ENCODE measurements around the gene LRMDA. TPM values are rescaled to one million over a fixed set of nuclear protein-coding genes. Genes with fewer than 3 reads are reported as not detected.

LRMDA gene
- total and polyA plus RNA-seq, 7 donors = 1.0 to 5.7 (median 2.5) TPM

DNA sequence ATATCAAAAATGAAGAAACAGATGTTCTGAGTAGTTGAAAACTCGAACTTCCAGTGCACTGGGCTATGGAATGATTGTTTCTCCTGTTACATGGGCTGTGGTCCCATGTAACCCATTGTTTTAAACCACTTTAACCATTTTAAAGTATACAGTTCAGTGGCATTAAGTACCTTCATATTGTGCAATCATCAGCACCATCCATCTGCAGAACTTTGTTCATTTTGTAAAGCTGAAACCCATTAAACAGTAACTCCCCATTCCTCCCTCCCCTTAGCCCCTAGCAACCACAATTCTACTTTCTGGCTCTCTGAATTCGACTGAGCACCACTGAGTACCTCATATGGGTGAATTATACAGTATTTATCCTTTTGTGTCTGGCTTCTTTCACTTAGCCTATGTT is 217.4 kb downstream of the LRMDA start:
- intact Hi-C loops (cut with DNase I) = no loop called here
- ATAC-seq = no peak
- WGBS, 3 donors = 58 to 60% (median 59%) methylated on average over 2 of the region's 2 CpGs
- no peak for DNase-seq
- H3K4me3 ChIP-seq = no peak overlapping the region
- peaks cover 0 to 2% of the 10 kb centered on the region in 2 donors for H3K36me3 ChIP-seq (ENCODE audit: insufficient read depth in 1 of 2, low read depth in 1 of 2)
- H3K9me3 ChIP-seq = no peaks in the 10 kb centered on the region
- H3K4me1 ChIP-seq = no peaks in the 10 kb centered on the region
- H3K27me3 ChIP-seq (ENCODE audit: insufficient read depth in 3 of 3, low read length in 2 of 3) = peaks cover 0 to 10% (median 0%) of the 10 kb centered on the region in 3 donors
- TF ChIP-seq, protein P1, sequence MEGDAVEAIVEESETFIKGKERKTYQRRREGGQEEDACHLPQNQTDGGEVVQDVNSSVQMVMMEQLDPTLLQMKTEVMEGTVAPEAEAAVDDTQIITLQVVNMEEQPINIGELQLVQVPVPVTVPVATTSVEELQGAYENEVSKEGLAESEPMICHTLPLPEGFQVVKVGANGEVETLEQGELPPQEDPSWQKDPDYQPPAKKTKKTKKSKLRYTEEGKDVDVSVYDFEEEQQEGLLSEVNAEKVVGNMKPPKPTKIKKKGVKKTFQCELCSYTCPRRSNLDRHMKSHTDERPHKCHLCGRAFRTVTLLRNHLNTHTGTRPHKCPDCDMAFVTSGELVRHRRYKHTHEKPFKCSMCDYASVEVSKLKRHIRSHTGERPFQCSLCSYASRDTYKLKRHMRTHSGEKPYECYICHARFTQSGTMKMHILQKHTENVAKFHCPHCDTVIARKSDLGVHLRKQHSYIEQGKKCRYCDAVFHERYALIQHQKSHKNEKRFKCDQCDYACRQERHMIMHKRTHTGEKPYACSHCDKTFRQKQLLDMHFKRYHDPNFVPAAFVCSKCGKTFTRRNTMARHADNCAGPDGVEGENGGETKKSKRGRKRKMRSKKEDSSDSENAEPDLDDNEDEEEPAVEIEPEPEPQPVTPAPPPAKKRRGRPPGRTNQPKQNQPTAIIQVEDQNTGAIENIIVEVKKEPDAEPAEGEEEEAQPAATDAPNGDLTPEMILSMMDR (IDR thresholded peaks at IDR 0.05) = no peak
- no peak overlapping the region for H3K27ac ChIP-seq

DNA sequence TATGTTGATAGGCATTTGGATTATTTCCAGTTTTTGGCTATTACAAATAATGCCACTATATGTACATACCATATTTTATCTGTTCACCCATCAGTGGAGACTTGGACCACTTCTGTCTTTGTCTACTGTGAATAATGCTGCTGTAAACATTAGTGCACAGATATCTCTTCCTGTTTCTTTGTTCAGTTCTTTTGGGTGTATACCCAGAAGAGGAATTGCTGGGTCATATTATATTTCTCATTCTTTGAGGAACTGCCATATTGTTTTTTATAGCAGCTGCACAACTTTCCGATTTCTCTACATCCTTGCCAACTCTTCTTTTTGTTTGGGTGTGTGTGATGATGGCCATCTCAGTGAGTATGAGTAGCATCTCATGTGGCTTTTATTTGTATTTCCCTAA is 218.0 kb downstream of the LRMDA start:
- TF ChIP-seq, protein P1 (IDR thresholded peaks at IDR 0.05) = no peak
- ATAC-seq = no peak
- intact Hi-C loops (cut with DNase I) = no loop called here
- Histone ChIP-seq H3K27me3 (ENCODE audit: insufficient read depth in 3 of 3, low read length in 2 of 3) (peaks cover 0 to 7% (median 0%) of the 10 kb centered on the region in 3 donors), H3K27ac (no peak overlapping the region), H3K9me3 (no peaks in the 10 kb centered on the region), H3K4me1 (no peaks in the 10 kb centered on the region), H3K4me3 (no peak overlapping the region), H3K36me3 (ENCODE audit: insufficient read depth in 1 of 2, low read depth in 1 of 2) (peaks cover 0 to 2% of the 10 kb centered on the region in 2 donors)
- whole genome bisulfite sequencing, 3 donors = 38 to 39% (median 38%) methylated on average over 1 of the region's 1 CpG
- no peak for DNase-seq

DNA sequence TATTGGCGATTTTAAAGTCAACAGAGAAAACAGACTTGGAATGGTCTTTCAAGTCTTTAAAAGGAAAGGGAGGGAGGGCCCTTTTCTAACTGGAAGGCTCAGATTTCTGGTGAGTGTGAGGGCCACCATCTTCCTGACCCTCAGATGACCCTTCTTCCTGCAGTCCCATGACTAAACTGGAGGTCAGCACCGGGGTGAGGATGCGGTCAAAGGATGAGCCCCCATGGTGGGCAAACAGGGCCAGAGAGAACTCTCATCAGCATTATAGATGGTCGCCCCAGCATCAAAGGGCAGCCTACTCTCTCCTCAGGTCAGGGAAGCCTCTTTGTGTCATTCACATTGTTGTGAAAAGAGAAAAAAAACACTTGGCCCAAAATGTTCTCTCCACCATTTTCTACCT is 219.2 kb downstream of the LRMDA start:
- peaks cover 0 to 2% of the 10 kb centered on the region in 2 donors for H3K36me3 ChIP-seq (ENCODE audit: insufficient read depth in 1 of 2, low read depth in 1 of 2)
- no peak overlapping the region for H3K27ac ChIP-seq
- no peak for DNase-seq
- peaks cover 0 to 7% (median 0%) of the 10 kb centered on the region in 3 donors for H3K27me3 ChIP-seq (ENCODE audit: insufficient read depth in 3 of 3, low read length in 2 of 3)
- 65 to 70% (median 68%) methylated on average over 4 of the region's 4 CpGs for WGBS, 3 donors
- TF ChIP-seq, protein P1 (IDR thresholded peaks at IDR 0.05) = no peak
- no peaks in the 10 kb centered on the region for H3K9me3 ChIP-seq
- H3K4me1 ChIP-seq = no peaks in the 10 kb centered on the region
- intact Hi-C loops (cut with DNase I) = loop anchor here in 1 of 2 donors (10.0 kb wide), 1 partner anchor 246 kb away; the partner anchor contains the start of gene ZNF503
- ATAC-seq = no peak
- H3K4me3 ChIP-seq = no peak overlapping the region

DNA sequence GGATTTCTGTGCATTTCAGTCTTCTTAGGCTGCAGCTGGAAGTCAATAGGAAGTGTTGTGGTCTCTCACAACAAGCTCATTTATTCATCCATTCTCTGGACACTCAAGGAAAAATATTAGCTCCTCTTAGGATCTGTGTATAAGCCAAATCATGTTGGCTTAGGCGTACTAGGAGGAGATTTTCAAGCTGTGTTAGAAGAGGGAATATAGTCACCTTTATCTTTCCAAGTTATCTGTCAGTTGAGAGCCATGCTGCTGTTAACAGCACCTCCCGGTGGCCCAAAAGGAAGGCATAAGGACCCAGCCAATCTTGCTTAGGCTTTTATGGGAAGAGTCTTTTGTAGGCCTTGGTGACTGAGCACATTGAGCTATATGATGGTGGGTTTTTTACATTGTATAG is 220.0 kb downstream of the LRMDA start:
- TF ChIP-seq, protein P1 (IDR thresholded peaks at IDR 0.05) = no peak
- intact Hi-C loops (cut with DNase I) = loop anchor here in 1 of 2 donors (10.0 kb wide), 1 partner anchor 247 kb away; the partner anchor contains the start of gene ZNF503
- H3K27me3 ChIP-seq (ENCODE audit: insufficient read depth in 3 of 3, low read length in 2 of 3) = peaks cover 0 to 7% (median 0%) of the 10 kb centered on the region in 3 donors
- no peak overlapping the region for H3K4me3 ChIP-seq
- H3K9me3 ChIP-seq = no peaks in the 10 kb centered on the region
- ATAC-seq (no peak), DNase-seq (no peak)
- no peaks in the 10 kb centered on the region for H3K36me3 ChIP-seq (ENCODE audit: insufficient read depth in 1 of 2, low read depth in 1 of 2)
- no peak overlapping the region for H3K27ac ChIP-seq
- H3K4me1 ChIP-seq = peaks cover 3% of the 10 kb centered on the region
- 85 to 88% (median 86%) methylated on average over 2 of the region's 2 CpGs for WGBS, 3 donors
